BJ (cell line): Measurements from ENCODE around the gene RBPJ. TPM values are rescaled to one million over a fixed set of nuclear protein-coding genes. Genes with fewer than 3 reads are reported as not detected.

Experiments
- CTCF ChIA-PET: fragments of 350-600 bp; formaldehyde crosslinking; extraction: SDS; loops from one replicate; lab custom pipeline; 2021; ENCODE audit warnings: antibody characterized with exemption, inconsistent platforms; lab: Yijun Ruan, JAX
- POLR2A ChIA-PET: fragments of 300-600 bp; sonication (Branson Sonifier 250); formaldehyde crosslinking; extraction: SDS; loops from one replicate; lab custom pipeline; 2021; ENCODE audit warnings: antibody characterized with exemption; lab: Charles Lee
- DNase-seq: peaks from one replicate; pipeline ENCODE4 v3.0.0-alpha.2; 2011; ENCODE audit warnings: low read depth
- H3K27me3 ChIP-seq: 2 replicates; pipeline ENCODE4 v1.6.0; 2011; ENCODE audit warnings: low read length; ENCODE audit not compliant: control insufficient read depth, insufficient read depth
- H3K36me3 ChIP-seq: 2 replicates; pipeline ENCODE4 v1.5.1; 2011; ENCODE audit warnings: low read length; ENCODE audit not compliant: control insufficient read depth, insufficient read depth
- H3K4me3 ChIP-seq: 2 replicates; pipeline ENCODE4 v1.5.1; 2011; ENCODE audit warnings: low read depth, mild to moderate bottlenecking, control low read depth, low read length
- CTCF ChIP-seq: IDR thresholded peaks from 2 replicates; pipeline ENCODE4 v1.5.1; 2011; ENCODE audit warnings: low read depth, mild to moderate bottlenecking, control low read depth, inconsistent platforms, low read length, moderate library complexity; ENCODE audit not compliant: insufficient read depth
- polyA plus RNA-seq: library from polyadenylated mRNA; depleted of rRNA; stranded (reverse); fragments of >200 nt; gene quantifications from 2 replicates; pipeline ENCODE4 v1.2.3, GENCODE V29; 2011

RBPJ gene
- polyA plus RNA-seq, 1 experiment = 31.6 TPM

GRCh38 chr4:26455571-26455970, 134.8 kb downstream of the RBPJ start:
- TF ChIP-seq CTCF = no peak
- H3K36me3 ChIP-seq = no peaks in the 10 kb centered on the region
- ChIA-PET CTCF (interaction anchor here (1.0 kb wide), 1 partner anchor 264 kb away, joined by 4 read pairs; no protein-coding TSS in a partner anchor), POLR2A (no interaction called here)
- H3K4me3 ChIP-seq = no peak overlapping the region
- no peaks in the 10 kb centered on the region for H3K27me3 ChIP-seq
- DNase-seq = no peak

- no peak for TF ChIP-seq CTCF
- Histone ChIP-seq H3K27me3 (no peaks in the 10 kb centered on the region), H3K36me3 (no peaks in the 10 kb centered on the region), H3K4me3 (no peak overlapping the region)
- ChIA-PET POLR2A (no interaction called here), CTCF (interaction anchor here (0.9 to 4.1 kb wide), 4 partner anchors 21 to 263 kb away, joined by 3 to 64 read pairs (median 4); no protein-coding TSS in a partner anchor)
- DNase-seq = no peak
These were observed 136.6 kb downstream of the RBPJ start for GRCh38 chr4:26457412-26457811.

- TF ChIP-seq CTCF = no peak
- CTCF ChIA-PET = interaction anchor here (0.8 to 4.1 kb wide), 9 partner anchors 20 to 552 kb away, joined by 3 to 64 read pairs (median 4); no protein-coding TSS in a partner anchor
- Histone ChIP-seq H3K36me3 (no peaks in the 10 kb centered on the region), H3K27me3 (no peaks in the 10 kb centered on the region; the same call in 1 of the 2 replicates), H3K4me3 (no peak overlapping the region)
- POLR2A ChIA-PET = interaction anchor here (0.5 to 0.7 kb wide), 2 partner anchors 24 to 307 kb away, joined by 3 read pairs; no protein-coding TSS in a partner anchor
- DNase-seq = no peak
These were observed 137.3 kb downstream of the RBPJ start for GRCh38 chr4:26458157-26458561.

GRCh38 chr4:26459054-26459755, 138.4 kb downstream of the RBPJ start:
- TF ChIP-seq CTCF = peak; percentile 56
- H3K4me3 ChIP-seq = no peak overlapping the region

GRCh38 chr4:26459756-26460530, 139.1 kb downstream of the RBPJ start:
- no peak for TF ChIP-seq CTCF
- H3K27me3 ChIP-seq = no peaks in the 10 kb centered on the region; the same call in 1 of the 2 replicates
- H3K4me3 ChIP-seq = no peak overlapping the region
- H3K36me3 ChIP-seq = no peaks in the 10 kb centered on the region
- POLR2A ChIA-PET = interaction anchor here (0.6 kb wide), 1 partner anchor 263 kb away, joined by 3 read pairs; no protein-coding TSS in a partner anchor
- peak; percentile 76 for DNase-seq
- CTCF ChIA-PET = interaction anchor here (0.7 to 4.1 kb wide), 11 partner anchors 8 to 550 kb away, joined by 3 to 64 read pairs (median 3); no protein-coding TSS in a partner anchor

More at GRCh38 chr4:26459054-26459755, 138.4 kb downstream of the RBPJ start:
- no peak for DNase-seq
- Histone ChIP-seq H3K27me3 (no peaks in the 10 kb centered on the region; the same call in 1 of the 2 replicates), H3K36me3 (no peaks in the 10 kb centered on the region)
- ChIA-PET CTCF (interaction anchor here (0.6 to 4.1 kb wide), 20 partner anchors 9 to 560 kb away, joined by 3 to 64 read pairs (median 4); no protein-coding TSS in a partner anchor), POLR2A (interaction anchor here (0.7 kb wide), 1 partner anchor 109 kb away, joined by 10 read pairs; no protein-coding TSS in a partner anchor)
